ENCODE data around the gene RAD18.

The RAD18 gene

DNA sequence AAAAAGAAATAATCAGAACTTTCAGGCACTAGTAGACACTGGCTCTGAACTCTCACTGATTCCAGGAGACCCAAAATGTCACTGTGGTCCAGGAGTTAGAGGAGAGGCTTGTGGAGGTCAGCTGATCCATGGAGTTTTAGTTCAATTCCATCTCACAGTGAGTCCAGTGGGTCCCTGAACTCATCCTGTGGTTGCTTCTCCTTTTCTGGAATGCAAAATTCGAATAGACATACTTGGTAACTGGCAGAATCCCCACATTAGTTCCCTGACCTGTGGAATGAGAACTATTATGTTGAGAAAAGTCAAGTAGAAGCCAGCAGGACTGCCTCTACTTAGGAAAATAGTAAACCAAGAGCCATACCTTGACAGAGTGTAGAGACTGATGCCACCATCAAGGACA is 106.6 kb downstream of the RAD18 start:
- DNase-seq: no peak

DNA sequence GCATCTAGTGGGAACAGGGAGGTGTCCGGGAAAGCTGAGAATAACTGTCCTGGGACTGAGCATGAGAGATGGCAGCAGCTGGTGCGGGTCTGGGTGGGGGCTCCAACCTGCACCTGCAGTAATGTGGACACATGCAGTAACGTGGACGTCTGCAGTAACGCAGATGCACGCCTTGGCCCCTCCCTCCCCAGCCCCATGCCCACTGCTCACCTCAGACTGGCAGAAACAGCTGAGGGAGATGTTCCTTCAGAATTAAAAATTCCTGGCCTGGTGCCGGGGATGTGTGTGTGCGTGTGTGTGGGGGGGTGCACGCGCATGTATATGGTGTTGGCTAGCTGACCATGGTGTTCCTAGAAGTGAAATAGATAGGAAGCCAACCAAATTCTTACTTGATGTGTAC is 107.2 kb downstream of the RAD18 start:
- DNase-seq: no peak

DNA sequence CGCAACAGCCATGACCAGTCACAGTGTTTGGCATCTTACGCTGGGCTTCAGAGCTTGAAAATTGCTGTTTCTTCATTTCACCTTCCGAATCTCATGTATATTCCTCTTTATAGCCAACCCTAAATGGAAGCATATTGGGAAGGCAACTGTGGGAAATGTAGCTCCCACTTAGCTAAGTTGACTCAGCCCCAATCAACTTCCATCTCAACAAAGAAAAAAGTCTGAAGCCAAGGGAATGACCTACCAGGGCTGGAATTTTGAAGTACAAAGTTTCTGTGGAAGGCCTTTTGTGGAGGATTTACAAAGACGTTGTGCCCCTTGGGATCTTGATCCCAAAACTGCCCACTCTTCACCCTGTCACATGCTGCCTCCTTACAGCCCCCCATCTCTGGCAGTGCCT is 108.6 kb downstream of the RAD18 start:
- DNase-seq: no peak

DNA sequence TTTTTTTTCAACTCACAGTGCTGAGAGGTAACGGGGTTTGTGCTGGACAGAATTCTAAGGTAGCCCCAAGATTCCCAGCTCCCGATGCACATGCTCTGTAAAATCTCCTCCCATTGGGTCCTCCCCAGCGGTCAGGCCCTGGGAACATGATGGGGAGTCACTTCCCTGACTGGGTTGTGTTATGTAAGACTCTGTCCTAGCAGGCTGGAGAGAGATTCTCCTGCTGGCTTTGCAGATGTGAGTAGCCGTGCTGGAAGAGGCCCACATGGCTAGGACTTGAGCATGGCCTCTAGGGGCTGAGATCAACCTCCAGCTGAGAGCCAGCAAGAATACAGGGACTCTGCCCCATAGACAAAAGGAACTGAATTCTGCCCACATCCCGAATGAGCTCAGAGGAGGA is 110.2 kb downstream of the RAD18 start:
- no peak for DNase-seq

DNA sequence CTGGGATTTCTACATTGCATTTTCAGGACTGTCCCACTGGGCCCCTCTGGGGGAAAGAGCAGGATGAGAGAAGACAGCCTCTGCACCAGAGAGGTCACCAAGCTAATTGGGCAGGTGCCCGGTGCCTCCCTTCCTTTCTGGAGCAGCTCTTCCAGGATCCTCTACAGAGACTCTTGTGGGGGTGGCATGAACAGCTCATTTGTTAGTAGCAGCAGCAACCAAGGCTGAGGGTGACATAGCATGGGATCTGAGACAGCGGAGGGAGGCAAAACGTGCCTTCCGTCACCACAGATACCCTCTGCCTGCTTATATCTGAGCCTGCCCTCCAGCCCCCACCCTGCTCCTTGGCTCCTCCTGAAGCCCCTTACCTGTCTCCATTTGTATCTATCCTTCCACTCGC is 110.8 kb downstream of the RAD18 start:
- no peak for DNase-seq

DNA sequence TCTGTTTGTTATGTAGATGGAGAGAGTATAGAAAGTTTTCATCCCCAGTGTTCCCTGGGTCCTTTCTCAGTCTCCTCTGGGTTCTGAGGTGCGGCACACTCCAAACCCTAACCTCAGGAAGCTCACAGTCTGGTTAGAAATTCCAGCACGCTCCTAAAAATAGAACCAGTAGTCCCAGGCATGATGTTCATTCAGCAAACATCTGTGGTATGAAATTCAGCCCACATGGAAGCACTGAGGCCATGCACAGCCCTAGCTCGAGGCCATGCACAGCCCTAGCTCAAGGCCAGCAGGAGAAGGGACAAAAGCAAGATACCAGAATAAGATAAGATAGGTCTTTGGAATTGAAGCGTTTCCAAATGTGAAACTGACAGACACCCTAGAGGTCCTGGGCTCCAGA is 111.6 kb downstream of the RAD18 start:
- DNase-seq: peak; percentile 93

DNA sequence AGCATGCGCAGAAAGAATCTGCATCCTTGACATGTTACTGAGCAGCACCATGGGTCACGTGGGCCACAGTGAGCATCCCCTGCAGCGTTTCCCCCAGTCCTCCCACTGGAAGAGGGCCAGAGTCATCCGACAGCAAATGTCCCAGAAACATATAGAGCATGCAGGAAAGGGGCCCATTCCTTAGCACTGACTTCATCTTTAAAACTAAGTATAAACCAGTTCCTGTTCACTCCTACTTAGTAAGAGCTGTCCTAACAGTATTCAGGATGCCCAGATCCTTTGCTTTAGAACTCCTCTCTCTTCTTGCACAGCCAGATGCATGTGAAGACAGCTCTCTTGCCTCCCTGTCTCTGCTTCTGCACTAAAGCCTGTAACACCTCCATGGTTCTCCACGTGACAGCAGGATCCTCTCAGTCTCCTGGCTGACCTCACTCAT is 114.6 kb downstream of the RAD18 start:
- peak; percentile 77 for DNase-seq

DNA sequence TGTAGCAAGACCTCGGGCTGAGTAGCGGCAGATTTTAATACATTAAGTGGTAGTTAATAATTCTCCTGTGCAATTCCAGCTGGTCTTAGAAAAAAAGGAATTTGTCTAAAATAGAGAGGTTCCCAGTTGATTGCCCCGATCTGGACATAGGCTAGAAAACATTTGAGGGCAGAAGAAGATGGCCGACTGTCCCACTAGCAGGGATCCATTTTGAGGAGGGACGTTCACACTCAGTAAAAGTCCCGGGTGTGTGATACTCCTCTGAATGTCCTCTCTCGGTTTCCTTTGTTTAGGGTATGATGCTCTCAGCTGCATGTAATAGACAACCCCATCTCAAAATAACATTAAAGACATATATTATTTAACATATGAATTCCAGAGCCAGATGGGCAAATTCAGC is 116.0 kb downstream of the RAD18 start:
- DNase-seq: no peak

DNA sequence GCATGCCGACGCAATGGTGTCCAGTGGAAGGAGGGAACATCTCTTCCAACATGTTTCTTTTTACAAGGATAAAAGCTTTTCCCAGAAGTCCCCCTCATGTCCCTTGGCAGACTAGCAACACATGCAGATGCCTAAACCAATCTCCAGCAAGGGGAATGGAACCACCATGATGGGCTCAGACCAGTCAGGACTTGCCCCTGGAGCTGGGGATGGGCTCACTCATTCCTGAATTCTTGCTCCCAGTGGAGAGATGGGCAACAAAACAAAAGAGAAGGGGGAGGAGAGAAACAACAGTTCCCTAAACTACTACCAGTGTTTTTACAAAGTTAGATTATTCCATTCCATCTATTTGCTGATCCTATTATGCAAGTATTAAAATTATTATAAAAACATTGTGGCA is 117.1 kb downstream of the RAD18 start:
- DNase-seq: no peak

DNA sequence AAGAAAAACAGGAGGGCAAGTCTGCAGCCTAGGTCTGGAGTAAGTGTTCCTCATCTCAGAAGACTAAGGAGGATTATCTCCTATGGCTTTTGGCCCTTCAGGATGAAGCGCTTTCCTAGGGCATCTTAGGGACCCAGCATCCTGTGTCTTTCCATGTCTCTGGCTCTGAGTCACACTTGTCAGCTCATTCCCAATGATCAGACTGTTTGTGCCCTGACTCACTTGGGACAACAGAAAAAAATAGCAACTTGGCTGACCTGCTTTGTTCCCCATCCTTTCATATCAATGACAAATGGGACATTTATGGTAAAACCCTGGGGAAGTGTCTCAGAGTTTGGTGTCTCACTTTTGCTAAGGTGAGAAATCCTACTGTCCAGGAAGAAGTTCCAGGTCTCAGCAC is 117.6 kb downstream of the RAD18 start:
- DNase-seq: peak; percentile 74

DNA sequence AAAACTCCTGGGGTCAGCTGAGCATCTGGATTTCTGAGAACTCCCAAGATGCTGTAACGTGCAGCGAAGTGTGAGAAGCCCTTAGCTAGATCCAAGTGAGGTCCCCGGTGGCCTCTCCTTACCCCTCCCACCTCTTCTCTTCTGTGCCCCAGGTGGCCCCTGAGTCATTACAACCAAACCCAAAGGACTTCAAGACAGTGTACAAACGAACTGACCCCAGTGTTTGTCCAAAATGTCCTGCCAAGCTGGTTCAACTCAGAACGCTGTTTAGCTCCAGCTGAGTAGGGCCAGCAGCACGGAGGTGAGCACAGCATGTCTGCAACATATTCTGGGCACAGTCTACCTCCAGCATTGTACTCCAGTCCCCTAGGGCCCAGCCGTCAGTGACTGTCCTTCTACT is 119.9 kb downstream of the RAD18 start:
- no peak for DNase-seq

DNA sequence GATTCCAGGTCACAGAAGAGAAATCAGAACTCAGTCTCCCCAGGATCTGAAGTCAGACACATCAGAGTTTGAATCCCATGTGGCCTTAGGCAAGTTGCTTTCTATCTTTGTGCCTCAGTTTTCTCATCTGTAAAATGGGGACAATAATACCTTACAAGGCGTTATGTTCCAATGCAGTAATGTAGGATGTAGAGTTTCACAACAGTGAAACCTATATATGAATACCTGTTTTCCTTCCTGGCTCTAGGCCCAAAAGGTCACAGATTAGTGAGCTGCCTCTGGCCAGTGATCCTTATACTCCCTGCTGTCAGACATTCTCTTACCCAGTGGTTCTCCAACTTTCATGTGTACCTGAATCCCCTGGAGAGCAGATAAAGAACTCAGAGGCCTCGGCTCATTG is 121.0 kb downstream of the RAD18 start:
- DNase-seq: no peak

DNA sequence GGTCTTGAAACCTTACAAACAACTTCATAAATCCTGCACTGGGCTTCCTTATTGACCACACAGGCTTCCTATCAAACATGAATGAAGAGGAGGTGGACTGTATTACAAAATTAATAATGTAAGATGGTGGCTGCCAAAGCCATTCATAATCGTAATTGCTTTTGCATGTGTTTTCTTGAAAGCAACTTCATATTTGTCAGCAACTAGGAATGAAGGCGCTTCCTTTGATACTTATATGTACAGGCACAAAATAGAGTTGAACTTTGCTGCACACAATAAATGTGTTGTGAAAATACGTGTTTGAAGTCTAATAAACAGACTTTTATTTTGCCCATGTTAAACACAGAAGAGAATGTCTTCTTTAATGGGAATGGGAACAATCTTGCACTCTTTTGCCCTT is 121.8 kb downstream of the RAD18 start:
- no peak for DNase-seq

DNA sequence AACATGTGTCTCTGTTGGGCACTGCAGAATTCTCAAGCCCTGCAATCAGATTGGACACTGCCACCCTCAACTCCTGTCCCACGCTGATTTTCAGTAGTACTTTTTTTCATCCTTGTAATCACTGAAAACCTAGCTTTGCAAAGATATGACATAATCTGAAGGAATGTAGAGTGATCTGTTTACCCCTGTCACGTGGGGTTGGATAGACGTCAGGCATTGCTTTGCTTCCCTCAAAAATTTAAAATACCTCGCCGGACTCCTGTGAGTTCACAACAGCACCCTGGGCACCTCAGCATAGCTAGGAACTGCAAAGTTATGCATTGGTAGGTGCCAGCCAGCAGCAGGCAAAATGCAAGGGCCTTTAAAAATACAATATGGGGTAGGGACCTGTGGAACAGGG is 122.7 kb downstream of the RAD18 start:
- DNase-seq: peak; percentile 83

DNA sequence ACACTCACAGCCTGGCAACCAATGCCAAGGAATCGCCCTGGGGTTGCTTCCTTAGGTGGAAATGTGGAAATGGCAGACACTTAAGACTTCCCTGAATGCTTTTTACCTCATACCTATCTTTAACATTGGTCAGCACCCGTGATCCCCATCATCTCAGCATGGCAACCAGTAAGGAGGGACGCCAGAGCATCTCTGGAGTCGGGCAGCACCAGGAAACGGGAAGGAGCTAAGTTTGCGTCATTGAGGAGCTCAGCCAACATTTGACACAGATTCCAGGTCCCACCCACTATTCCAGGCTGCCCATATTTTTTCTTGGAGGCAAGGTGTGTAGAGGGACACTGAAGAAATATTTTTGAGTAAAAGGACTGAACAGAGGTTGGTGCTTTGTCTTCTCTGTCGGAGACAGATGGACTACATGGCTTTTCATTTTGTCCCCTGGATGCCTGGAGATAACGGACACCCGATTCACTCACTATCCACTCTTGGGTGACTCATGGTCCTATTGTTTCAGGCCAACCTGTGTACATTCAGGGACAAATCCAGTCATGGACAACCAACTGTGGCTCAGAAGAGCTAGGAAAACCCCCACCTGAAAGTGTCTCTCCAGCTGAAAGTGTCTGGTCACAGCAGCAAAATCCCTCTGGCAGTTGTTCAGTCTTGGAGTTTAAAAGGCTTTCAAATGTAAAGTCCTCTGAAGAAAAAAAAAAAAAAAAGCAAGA is 123.5 kb downstream of the RAD18 start:
- DNase-seq: no peak

DNA sequence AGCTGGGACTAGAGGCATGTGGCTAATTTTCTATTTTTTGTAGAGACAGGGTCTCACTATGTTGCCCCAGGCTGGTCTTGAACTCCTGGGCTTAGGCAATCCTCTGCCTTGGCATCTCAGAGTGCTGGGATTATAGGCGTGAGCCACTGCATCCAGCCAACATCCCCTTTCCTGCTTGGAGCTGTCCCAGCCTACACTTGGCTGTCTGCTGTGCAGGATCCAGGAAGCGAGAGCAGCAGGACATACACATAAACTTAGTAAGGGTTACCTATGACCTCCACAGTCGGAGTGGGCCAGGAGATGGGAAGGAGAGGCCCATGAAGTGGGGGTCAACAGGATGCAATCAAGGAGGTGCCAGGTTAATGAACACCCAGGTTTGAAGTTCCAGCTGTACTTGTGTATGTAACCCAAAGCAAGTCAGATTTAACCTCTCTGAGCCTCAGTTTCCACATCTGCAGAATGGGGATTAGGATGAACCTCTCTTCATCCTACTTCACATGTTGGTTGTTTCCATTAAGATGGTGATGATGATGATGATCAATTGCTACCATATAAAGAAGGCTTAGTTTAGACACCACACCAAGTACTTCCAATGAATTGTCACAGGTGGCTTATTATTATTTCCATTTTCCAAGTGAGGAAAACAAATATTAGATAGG is 124.4 kb downstream of the RAD18 start:
- DNase-seq: no peak

DNA sequence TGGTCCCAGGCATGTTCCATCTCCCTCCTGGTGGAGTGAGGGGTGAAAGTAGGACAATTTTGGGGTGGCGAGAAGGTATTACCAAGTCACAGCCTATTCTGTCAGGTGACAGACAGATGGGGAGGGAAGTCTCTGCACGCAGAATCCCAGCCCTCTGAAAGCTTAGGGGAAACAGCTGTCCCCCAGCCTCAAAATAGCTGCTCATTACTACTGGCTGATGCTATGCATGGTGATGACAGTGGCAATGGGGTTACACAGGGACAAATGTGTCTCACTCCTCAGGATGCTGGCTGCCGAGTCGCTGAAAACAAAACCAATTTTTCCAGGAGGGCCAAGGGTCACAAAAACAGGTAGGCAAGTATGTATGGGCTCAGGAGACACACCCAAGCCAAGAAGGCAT is 125.0 kb downstream of the RAD18 start:
- DNase-seq: no peak

DNA sequence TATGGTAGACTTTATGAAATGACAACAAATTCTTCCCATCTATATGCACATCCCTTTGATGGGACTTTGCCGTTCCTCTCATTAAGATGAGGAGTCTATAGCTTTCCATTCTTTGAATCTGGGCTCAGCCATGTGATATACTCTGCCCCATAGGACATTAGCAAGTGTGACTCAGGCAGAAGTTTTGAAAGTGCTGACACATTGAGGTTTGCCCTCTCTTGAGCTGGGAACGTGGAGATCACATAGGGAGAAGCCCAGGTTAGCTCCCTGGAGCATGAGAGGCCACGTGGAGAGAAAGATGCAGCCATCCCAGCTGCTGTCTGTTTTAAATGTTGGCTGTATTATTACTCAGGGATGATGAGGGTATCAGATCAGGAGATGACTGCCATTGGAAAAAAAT is 126.1 kb downstream of the RAD18 start:
- peak; percentile 93 for DNase-seq

DNA sequence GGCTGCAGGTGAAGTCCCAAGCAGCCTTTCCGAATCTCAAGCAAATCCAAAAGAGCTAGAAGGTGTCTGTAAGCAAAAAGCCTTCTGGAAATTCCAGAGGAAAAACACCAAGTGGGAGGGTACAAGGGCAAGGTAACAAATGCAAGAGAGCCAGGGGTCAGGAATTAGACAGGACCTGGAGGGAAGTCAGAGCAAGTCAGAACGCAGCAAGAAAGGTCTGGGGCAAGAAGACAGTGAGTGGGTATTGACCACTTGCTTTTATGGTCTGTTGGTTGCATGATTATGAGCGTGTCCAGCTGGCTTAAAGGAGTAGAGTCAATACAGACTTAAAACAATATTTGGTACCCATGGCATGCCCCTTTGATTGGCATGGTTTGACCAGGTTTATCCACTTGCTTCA is 127.2 kb downstream of the RAD18 start:
- no peak for DNase-seq

DNA sequence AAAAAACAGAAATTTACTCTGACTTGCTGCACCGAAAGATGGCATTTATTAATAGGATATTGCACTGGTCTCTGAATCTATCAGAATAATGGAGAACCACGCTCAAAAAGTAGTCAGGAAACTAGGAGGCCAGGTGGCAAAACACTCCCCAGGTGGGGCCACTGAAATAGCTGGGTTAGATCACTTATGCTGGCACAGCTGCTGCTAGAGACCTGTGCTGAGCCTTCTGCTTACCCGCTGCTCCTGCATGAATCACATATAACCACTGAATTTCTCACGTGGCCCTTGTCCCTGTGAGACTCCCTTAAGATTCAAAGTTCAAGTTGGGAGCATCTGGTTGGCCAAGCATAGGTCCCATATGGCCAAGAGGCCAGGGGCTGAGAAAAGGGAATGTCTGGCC is 127.9 kb downstream of the RAD18 start:
- DNase-seq: no peak

DNA sequence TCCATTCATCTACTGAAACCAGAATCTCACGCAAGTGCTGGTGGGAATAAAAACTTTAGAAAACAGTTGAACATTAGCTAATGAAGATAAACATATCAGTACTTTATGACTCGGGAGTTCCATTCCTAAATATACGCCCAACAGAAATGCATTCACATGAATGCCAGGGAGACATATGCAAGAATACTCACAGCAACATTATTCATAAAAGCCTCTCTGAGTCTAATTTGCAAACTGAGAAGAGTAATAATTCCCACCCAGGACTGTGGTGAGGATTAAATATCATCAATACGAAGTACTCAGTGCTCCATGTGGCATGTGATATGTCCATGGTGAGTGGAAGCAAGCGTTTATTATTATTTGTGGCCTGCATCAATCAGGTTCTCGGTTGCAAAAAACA is 128.3 kb downstream of the RAD18 start:
- DNase-seq: no peak

DNA sequence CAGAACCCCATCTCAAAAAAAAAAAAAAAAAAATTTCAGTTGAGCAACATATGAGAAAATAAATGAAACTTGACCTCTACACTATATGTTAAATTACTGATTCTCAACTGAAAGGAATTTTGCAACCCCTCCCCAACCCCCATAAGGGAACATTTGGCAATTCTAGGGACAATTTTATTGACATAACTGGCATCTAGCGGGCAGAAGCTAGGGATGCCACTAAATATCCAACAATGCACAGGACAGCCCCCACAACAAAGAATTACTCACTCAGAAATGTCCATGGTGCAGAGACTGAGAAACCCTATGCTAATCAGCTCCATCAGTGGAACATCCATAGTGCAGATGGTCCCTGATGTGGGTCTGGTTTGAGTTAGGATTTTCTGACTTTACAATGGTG is 135.6 kb downstream of the RAD18 start:
- no peak for DNase-seq
